ENCODE measurements around the gene THAP3. TPM values are rescaled to one million over a fixed set of nuclear protein-coding genes. Genes with fewer than 3 reads are reported as not detected.
A peak's percentile ranks its signal among the peaks of the same experiment; 100 is the strongest.

The THAP3 gene
- total and polyA plus RNA-seq, 2 donors from 2014 or later, result 14.4 to 28.7 TPM

DNA sequence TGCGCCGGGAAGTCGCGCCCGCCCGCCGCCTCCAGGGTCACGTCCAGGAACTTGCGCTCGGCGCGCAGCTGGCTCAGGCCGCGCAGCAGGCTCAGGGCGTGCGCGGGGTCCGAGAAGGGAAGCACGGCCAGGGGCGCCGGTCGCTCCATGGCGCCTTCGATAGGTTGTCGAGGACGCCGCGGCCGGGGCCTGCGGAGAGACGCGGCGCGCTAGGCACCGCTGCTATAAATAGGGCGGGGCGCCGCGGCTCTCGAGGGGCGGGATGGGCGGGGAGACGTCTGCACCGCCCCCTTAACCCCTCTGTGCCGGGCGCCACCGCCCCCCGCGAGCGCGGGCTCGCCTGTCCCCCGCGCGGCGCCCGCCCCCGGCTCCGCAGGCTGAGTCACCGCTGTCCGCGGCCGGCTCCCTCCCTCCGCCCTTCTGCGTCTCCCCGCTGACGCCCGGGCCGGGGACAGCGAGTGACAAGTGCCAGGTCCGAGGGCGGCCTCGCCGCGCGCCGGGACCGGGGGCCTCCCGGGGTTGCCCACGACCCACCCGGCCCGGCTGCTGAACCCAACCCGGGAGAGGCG is 21.9 kb upstream of the THAP3 start, which contains the start of gene KLHL21:
TSS of gene KLHL21 (minus strand) at position 201 of the 569 bp plus-strand sequence. CDS start at position 149, 52 bp downstream.
- H3K9me3 ChIP-seq (ENCODE audit: control insufficient read depth in 2 of 3, insufficient read depth in 1 of 3, low read length in 3 of 3), result no peaks in the 10 kb centered on the region
- H3K9ac ChIP-seq (ENCODE audit: low read length in 3 of 3), result peak within 1 kb of the TSS; percentile 24 to 95 (median 93)
- H3K27me3 ChIP-seq (ENCODE audit: control insufficient read depth, insufficient read depth, low read length), result no peaks in the 10 kb centered on the region
- peak; percentile 85 to 98 (median 91) for DNase-seq
- peak within 1 kb of the TSS; percentile 99 for H3K27ac ChIP-seq (ENCODE audit: low read depth in 2 of 2, low read length in 2 of 2)
- H3K36me3 ChIP-seq (ENCODE audit: control insufficient read depth in 2 of 3, insufficient read depth in 3 of 3, low read length in 3 of 3), result peaks cover 0 to 7% (median 3%) of the 10 kb centered on the region in 3 donors
- intact Hi-C loops (cut with DNase I), result no loop called here
- FAIRE-seq, result no peak
- peak within 1 kb of the TSS; percentile 60 to 99 (median 95) for H3K4me3 ChIP-seq (ENCODE audit: low read length in 3 of 3)
- H3K4me1 ChIP-seq (ENCODE audit: control insufficient read depth in 2 of 3, insufficient read depth in 2 of 3, low read depth in 1 of 3, low read length in 3 of 3), result peaks cover 5 to 32% (median 17%) of the 10 kb centered on the region in 3 donors
- TF ChIP-seq CTCF (IDR thresholded peaks at IDR 0.05; ENCODE audit: borderline replicate concordance, extremely low read depth, insufficient read depth), result no peak

- no peak for FAIRE-seq
- Histone ChIP-seq H3K27me3 (ENCODE audit: control insufficient read depth, insufficient read depth, low read length) (no peaks in the 10 kb centered on the region), H3K9ac (ENCODE audit: low read length in 3 of 3) (peak overlapping the region in 2 of 3 donors; percentile 82 to 87), H3K4me1 (ENCODE audit: control insufficient read depth in 2 of 3, insufficient read depth in 2 of 3, low read depth in 1 of 3, low read length in 3 of 3) (peaks cover 5 to 30% (median 17%) of the 10 kb centered on the region in 3 donors), H3K4me3 (ENCODE audit: low read length in 3 of 3) (peak overlapping the region; percentile 50 to 99 (median 74)), H3K27ac (ENCODE audit: low read depth in 2 of 2, low read length in 2 of 2) (peak overlapping the region; percentile 99), H3K36me3 (ENCODE audit: control insufficient read depth in 2 of 3, insufficient read depth in 3 of 3, low read length in 3 of 3) (peaks cover 0 to 4% (median 0%) of the 10 kb centered on the region in 3 donors), H3K9me3 (ENCODE audit: control insufficient read depth in 2 of 3, insufficient read depth in 1 of 3, low read length in 3 of 3) (no peaks in the 10 kb centered on the region)
- intact Hi-C loops (cut with DNase I), result no loop called here
- no peak for TF ChIP-seq CTCF (IDR thresholded peaks at IDR 0.05; ENCODE audit: borderline replicate concordance, extremely low read depth, insufficient read depth)
- DNase-seq, result peak; percentile 69 to 89 (median 86)
Observed at GRCh38 chr1:6603238-6603914, 21.3 kb upstream of the THAP3 start.

DNA sequence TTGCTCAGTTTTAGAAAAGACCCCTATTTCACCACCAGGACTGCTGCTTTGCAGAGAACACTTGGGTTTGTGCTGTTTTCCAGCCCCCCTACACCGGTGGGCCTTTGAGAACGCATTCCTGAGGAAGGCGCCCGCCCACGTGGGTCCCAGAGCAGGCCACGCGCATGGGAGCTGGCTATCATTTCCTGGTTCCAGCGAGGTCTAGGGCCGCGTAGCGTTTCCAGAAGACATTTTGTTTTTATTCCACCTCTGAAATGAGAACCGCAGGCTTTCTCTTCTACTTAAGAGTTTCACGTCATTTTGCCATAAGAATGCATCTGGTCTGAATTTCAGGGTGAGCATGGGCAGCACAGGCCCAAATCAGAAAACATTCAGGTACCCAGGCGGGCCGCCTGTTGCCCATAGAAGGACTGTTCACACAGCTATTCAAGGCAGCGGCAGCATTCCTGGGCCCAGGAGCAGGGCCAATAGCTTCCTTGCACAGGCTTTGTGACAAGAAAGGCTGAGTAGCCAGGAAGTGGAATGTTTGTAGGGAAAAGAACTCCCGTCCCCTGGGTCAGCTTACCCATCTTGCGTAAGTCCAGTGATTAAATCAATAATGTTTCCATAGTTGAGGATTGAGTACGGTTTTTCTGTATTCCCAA is 20.6 kb upstream of the THAP3 start:
- H3K36me3 ChIP-seq (ENCODE audit: control insufficient read depth in 2 of 3, insufficient read depth in 3 of 3, low read length in 3 of 3), result peaks cover 0 to under 1% (median 0%) of the 10 kb centered on the region in 3 donors
- TF ChIP-seq CTCF (IDR thresholded peaks at IDR 0.05; ENCODE audit: borderline replicate concordance, extremely low read depth, insufficient read depth), result no peak
- peak overlapping the region; percentile 26 to 99 (median 74) for H3K4me3 ChIP-seq (ENCODE audit: low read length in 3 of 3)
- peak overlapping the region in 2 of 3 donors; percentile 82 to 87 for H3K9ac ChIP-seq (ENCODE audit: low read length in 3 of 3)
- H3K9me3 ChIP-seq (ENCODE audit: control insufficient read depth in 2 of 3, insufficient read depth in 1 of 3, low read length in 3 of 3), result no peaks in the 10 kb centered on the region
- DNase-seq (peak; percentile 77 to 93 (median 81)), FAIRE-seq (no peak)
- peaks cover 5 to 26% (median 13%) of the 10 kb centered on the region in 3 donors for H3K4me1 ChIP-seq (ENCODE audit: control insufficient read depth in 2 of 3, insufficient read depth in 2 of 3, low read depth in 1 of 3, low read length in 3 of 3)
- intact Hi-C loops (cut with DNase I), result no loop called here
- H3K27me3 ChIP-seq (ENCODE audit: control insufficient read depth, insufficient read depth, low read length), result no peaks in the 10 kb centered on the region
- peak overlapping the region; percentile 99 for H3K27ac ChIP-seq (ENCODE audit: low read depth in 2 of 2, low read length in 2 of 2)
